ENCODE data around the gene KIF5B. TPM values are rescaled to one million over a fixed set of nuclear protein-coding genes. Genes with fewer than 3 reads are reported as not detected.
"Not testable (repeated sequence)": the region's sequence is repeated elsewhere in the genome, so short reads cannot be mapped to it uniquely, and the experiment has no call there.

KIF5B gene
- total RNA-seq, 1 experiment from 2014 or later = 55.4 TPM

- DNase-seq (ENCODE audit: low spot score) = no peak
Measured at GRCh38 chr10:32015386-32015785, 40.8 kb downstream of the KIF5B start.

- DNase-seq (ENCODE audit: low spot score) = no peak
Measured at GRCh38 chr10:32007026-32007425, 49.2 kb downstream of the KIF5B start.

- peak; percentile 8 for DNase-seq (ENCODE audit: low spot score)
Measured at GRCh38 chr10:32005050-32005449, 51.2 kb downstream of the KIF5B start.

GRCh38 chr10:32004161-32004591 lies 52.0 kb downstream of the KIF5B start:
- no peak for DNase-seq (ENCODE audit: low spot score)

GRCh38 chr10:32002531-32002930 lies 53.7 kb downstream of the KIF5B start:
- DNase-seq (ENCODE audit: low spot score) = no peak

- DNase-seq (ENCODE audit: low spot score) = no peak
Measured at GRCh38 chr10:32000937-32001336, 55.3 kb downstream of the KIF5B start.

GRCh38 chr10:31999836-32000235 lies 56.4 kb downstream of the KIF5B start:
- DNase-seq (ENCODE audit: low spot score) = no peak

GRCh38 chr10:31999070-31999660 lies 57.1 kb downstream of the KIF5B start:
- DNase-seq (ENCODE audit: low spot score) = no peak

- no peak for DNase-seq (ENCODE audit: low spot score)
Measured at GRCh38 chr10:31994926-31995325, 61.3 kb downstream of the KIF5B start.

GRCh38 chr10:31990937-31991336 lies 65.3 kb downstream of the KIF5B start:
- no peak for DNase-seq (ENCODE audit: low spot score)

GRCh38 chr10:31987786-31988185 lies 68.4 kb downstream of the KIF5B start:
- not testable (repeated sequence) for DNase-seq (ENCODE audit: low spot score)

GRCh38 chr10:31982111-31982510 lies 74.1 kb downstream of the KIF5B start:
- DNase-seq (ENCODE audit: low spot score) = no peak

GRCh38 chr10:31980471-31980870 lies 75.8 kb downstream of the KIF5B start:
- no peak for DNase-seq (ENCODE audit: low spot score)

- not testable (repeated sequence) for DNase-seq (ENCODE audit: low spot score)
Measured at GRCh38 chr10:31979071-31979470, 77.2 kb downstream of the KIF5B start.

- no peak for DNase-seq (ENCODE audit: low spot score)
Measured at GRCh38 chr10:31978156-31978483, 78.1 kb downstream of the KIF5B start.

GRCh38 chr10:31977440-31978155 lies 78.6 kb downstream of the KIF5B start:
- DNase-seq (ENCODE audit: low spot score) = no peak

GRCh38 chr10:31975157-31975765 lies 81.0 kb downstream of the KIF5B start:
- no peak for DNase-seq (ENCODE audit: low spot score)

- no peak for DNase-seq (ENCODE audit: low spot score)
Measured at GRCh38 chr10:31974434-31975124, 81.6 kb downstream of the KIF5B start.

GRCh38 chr10:31972519-31973041 lies 83.6 kb downstream of the KIF5B start:
- no peak for DNase-seq (ENCODE audit: low spot score)

- DNase-seq (ENCODE audit: low spot score) = not testable (repeated sequence)
Measured at GRCh38 chr10:31969847-31970246, 86.4 kb downstream of the KIF5B start.

GRCh38 chr10:31963589-31963980 lies 92.6 kb downstream of the KIF5B start:
- DNase-seq (ENCODE audit: low spot score) = no peak

- DNase-seq (ENCODE audit: low spot score) = no peak
Measured at GRCh38 chr10:31962826-31963588, 93.2 kb downstream of the KIF5B start.
